MCF 10A (cell line): Measurements from ENCODE around the gene DGKE. TPM values are rescaled to one million over a fixed set of nuclear protein-coding genes. Genes with fewer than 3 reads are reported as not detected.

Experiments
- BruUV-seq: library from RNA; stranded (reverse); fragments of 400-500 nt; replicated peaks from 2 replicates; lab custom pipeline; 2021; lab: Mats Ljungman, UMichigan
- CTCF ChIA-PET: fragments of 300-600 bp; sonication (Branson Sonifier 250); formaldehyde crosslinking; extraction: SDS; loops from one replicate; lab custom pipeline; 2021; ENCODE audit warnings: antibody characterized with exemption, inconsistent platforms; lab: Yijun Ruan, JAX
- POLR2A ChIA-PET: fragments of 300-600, 350-650 bp; sonication (Branson Sonifier 250); formaldehyde crosslinking; extraction: SDS; loops from one replicate; lab custom pipeline; 2020; ENCODE audit warnings: antibody characterized with exemption, inconsistent platforms; lab: Yijun Ruan, JAX
- DNase-seq: peaks from one replicate; pipeline ENCODE4 v3.0.0-alpha.2; 2018; ENCODE audit not compliant: unreplicated experiment
- H3K27ac Mint-ChIP-seq: one replicate; pipeline ENCODE4 v1.8.0; 2022; ENCODE audit warnings: mild to moderate bottlenecking, low read depth, mixed read lengths; ENCODE audit not compliant: unreplicated experiment
- H3K27me3 Mint-ChIP-seq: one replicate; pipeline ENCODE4 v1.8.0; 2022; ENCODE audit warnings: mixed read lengths; ENCODE audit not compliant: insufficient read depth, unreplicated experiment
- H3K36me3 Mint-ChIP-seq: one replicate; pipeline ENCODE4 v1.8.0; 2022; ENCODE audit warnings: mild to moderate bottlenecking, moderate library complexity, mixed read lengths; ENCODE audit not compliant: insufficient read depth, unreplicated experiment
- H3K4me1 Mint-ChIP-seq: one replicate; pipeline ENCODE4 v1.8.0; 2022; ENCODE audit warnings: mixed read lengths; ENCODE audit not compliant: insufficient read depth, unreplicated experiment
- H3K4me3 Mint-ChIP-seq: one replicate; pipeline ENCODE4 v1.8.0; 2022; ENCODE audit warnings: mild to moderate bottlenecking, moderate library complexity, mixed read lengths; ENCODE audit not compliant: unreplicated experiment
- H3K9me3 Mint-ChIP-seq: one replicate; pipeline ENCODE4 v1.8.0; 2022; ENCODE audit warnings: mixed read lengths; ENCODE audit not compliant: unreplicated experiment
- CTCF ChIP-seq: fragments of 200-600 bp; IDR thresholded peaks from one replicate; pipeline ENCODE4 v1.8.0; 2022; ENCODE audit warnings: antibody characterized with exemption, mild to moderate bottlenecking; ENCODE audit not compliant: unreplicated experiment
- intact Hi-C: fragments of 100-400 bp; cut with micrococcal nuclease; formaldehyde crosslinking; loops from 2 replicates; pipeline ENCODE4 v1.14.1; 2022
- total RNA-seq: library from RNA; stranded (reverse); gene quantifications from 2 replicates; pipeline ENCODE4 v1.2.3, GENCODE V29; 2022

The DGKE gene
- total RNA-seq, 1 experiment from 2014 or later, result 16.5 TPM

DNA sequence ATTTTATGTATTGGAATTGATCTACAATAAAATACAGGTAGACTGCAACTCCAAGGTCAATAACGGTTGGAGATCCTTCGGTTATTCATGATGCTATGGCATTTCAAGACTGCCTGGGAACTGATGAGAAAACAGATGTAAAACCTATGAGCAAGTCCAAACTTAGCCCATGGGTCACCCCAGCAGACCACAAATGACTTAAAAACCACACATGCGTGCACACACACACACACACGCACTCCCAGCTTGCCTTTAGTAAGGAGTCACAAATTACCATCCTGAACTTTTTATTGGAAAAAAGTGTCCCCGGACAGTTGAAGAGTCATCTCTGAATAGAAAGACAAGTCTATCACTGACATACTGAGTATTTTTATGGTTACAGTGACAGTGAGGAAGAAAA is 53.2 kb downstream of the DGKE start:
- H3K4me1 Mint-ChIP-seq, result no peaks in the 10 kb centered on the region
- DNase-seq, result no peak
- POLR2A ChIA-PET, result no interaction called here
- intact Hi-C loops, result no loop called here
- no peaks in the 10 kb centered on the region for H3K27me3 Mint-ChIP-seq
- CTCF ChIA-PET, result no interaction called here
- no TSS peak for BruUV-seq
- H3K4me3 Mint-ChIP-seq, result no peak overlapping the region
- peaks cover 10% of the 10 kb centered on the region for H3K9me3 Mint-ChIP-seq
- TF ChIP-seq CTCF, result no peak
- peaks cover 60% of the 10 kb centered on the region for H3K36me3 Mint-ChIP-seq
- H3K27ac Mint-ChIP-seq, result no peak overlapping the region

GRCh38 chr17:56887552-56888467 is 53.9 kb downstream of the DGKE start:
- Mint-ChIP-seq H3K27ac (no peak overlapping the region), H3K36me3 (peaks cover 67% of the 10 kb centered on the region), H3K4me3 (no peak overlapping the region), H3K27me3 (no peaks in the 10 kb centered on the region), H3K9me3 (peaks cover 17% of the 10 kb centered on the region), H3K4me1 (no peaks in the 10 kb centered on the region)
- intact Hi-C loops, result no loop called here
- DNase-seq, result no peak
- TF ChIP-seq CTCF, result no peak
- CTCF ChIA-PET, result interaction anchor here (0.6 to 1.1 kb wide), 2 partner anchors 51 to 410 kb away, joined by 3 to 4 read pairs; no protein-coding TSS in a partner anchor
- POLR2A ChIA-PET, result interaction anchor here (1.2 kb wide), 1 partner anchor 51 kb away, joined by 3 read pairs; no protein-coding TSS in a partner anchor
- TSS peak; percentile 11 for BruUV-seq

GRCh38 chr17:56890390-56890789 is 56.4 kb downstream of the DGKE start:
- Mint-ChIP-seq H3K36me3 (peaks cover 93% of the 10 kb centered on the region), H3K27me3 (no peaks in the 10 kb centered on the region), H3K27ac (no peak overlapping the region), H3K4me3 (no peak overlapping the region), H3K4me1 (no peaks in the 10 kb centered on the region), H3K9me3 (peaks cover 18% of the 10 kb centered on the region)
- DNase-seq, result no peak
- intact Hi-C loops, result no loop called here
- no TSS peak for BruUV-seq
- CTCF ChIA-PET, result interaction anchor here (1.0 kb wide), 1 partner anchor 12 kb away, joined by 3 read pairs; no protein-coding TSS in a partner anchor
- POLR2A ChIA-PET, result interaction anchor here (2.0 kb wide), 1 partner anchor 18 kb away, joined by 8 read pairs; no protein-coding TSS in a partner anchor
- TF ChIP-seq CTCF, result no peak
